ENCODE measurements around the gene CCDC3. TPM values are rescaled to one million over a fixed set of nuclear protein-coding genes. Genes with fewer than 3 reads are reported as not detected.

CCDC3 gene
- polyA plus RNA-seq, 1 of the 3 experiments (the other 2 are of a cell fraction), result 0.02 TPM

- 28% methylated on average over 3 of the region's 4 CpGs for WGBS (ENCODE audit: low lambda C conversion rate)
- Histone ChIP-seq H3K36me3 (replicated peaks in 1 of 2; ENCODE audit: control insufficient read depth in 1 of 2, insufficient read depth in 2 of 2, low read length in 1 of 2) (no peaks in the 10 kb centered on the region), H3F3A (replicated peaks; ENCODE audit: insufficient read depth) (no peaks in the 10 kb centered on the region), H3K27ac (ENCODE audit: low read depth in 2 of 2, low read length in 1 of 2) (no peak overlapping the region), H3K9me2 (no peaks in the 10 kb centered on the region), H2AFZ (ENCODE audit: low read depth) (no peak overlapping the region), H3K9ac (no peak overlapping the region), H3K4me2 (no peak overlapping the region), H3K9me3 (no peaks in the 10 kb centered on the region), H3K4me3 (ENCODE audit: low read depth in 2 of 2, low read length in 1 of 2) (no peak overlapping the region), H4K20me1 (ENCODE audit: insufficient read depth) (no peaks in the 10 kb centered on the region), H3K27me3 (ENCODE audit: insufficient read depth) (no peaks in the 10 kb centered on the region), H3K79me2 (ENCODE audit: insufficient read depth) (no peaks in the 10 kb centered on the region), H3K4me1 (ENCODE audit: control insufficient read depth in 1 of 2, insufficient read depth in 2 of 2, low read depth in 1 of 2, low read length in 1 of 2) (no peaks in the 10 kb centered on the region)
- ChIA-PET POLR2A (no interaction called here), CTCF (no interaction called here)
- TF ChIP-seq IRF3 (IDR thresholded peaks at IDR 0.05; ENCODE audit: low read depth, low read length), result no peak
- no peak for DNase-seq
Measured at GRCh38 chr10:12916587-12916986, 84.9 kb downstream of the CCDC3 start.

GRCh38 chr10:12915637-12916168 lies 85.8 kb downstream of the CCDC3 start:
- H3K4me2 ChIP-seq, result no peak overlapping the region
- POLR2A ChIA-PET, result no interaction called here
- no peaks in the 10 kb centered on the region for H3F3A ChIP-seq (replicated peaks; ENCODE audit: insufficient read depth)
- H2AFZ ChIP-seq (ENCODE audit: low read depth), result no peak overlapping the region
- no peak overlapping the region for H3K27ac ChIP-seq (ENCODE audit: low read depth in 2 of 2, low read length in 1 of 2)
- no peaks in the 10 kb centered on the region for H3K9me3 ChIP-seq
- H3K9ac ChIP-seq, result no peak overlapping the region
- H3K27me3 ChIP-seq (ENCODE audit: insufficient read depth), result no peaks in the 10 kb centered on the region
- H3K4me1 ChIP-seq (ENCODE audit: control insufficient read depth in 1 of 2, insufficient read depth in 2 of 2, low read depth in 1 of 2, low read length in 1 of 2), result no peaks in the 10 kb centered on the region
- TF ChIP-seq IRF3 (IDR thresholded peaks at IDR 0.05; ENCODE audit: low read depth, low read length) (no peak), NRF1 (IDR thresholded peaks at IDR 0.05; ENCODE audit: low read depth, low read length) (no peak), MXI1 (IDR thresholded peaks at IDR 0.05; ENCODE audit: low read depth, low read length) (no peak)
- 73% methylated on average over 2 of the region's 3 CpGs for WGBS (ENCODE audit: low lambda C conversion rate)
- DNase-seq, result no peak
- no peaks in the 10 kb centered on the region for H4K20me1 ChIP-seq (ENCODE audit: insufficient read depth)
- no peaks in the 10 kb centered on the region for H3K9me2 ChIP-seq
- H3K4me3 ChIP-seq (ENCODE audit: low read depth in 2 of 2, low read length in 1 of 2), result no peak overlapping the region
- CTCF ChIA-PET, result no interaction called here
- no peaks in the 10 kb centered on the region for H3K79me2 ChIP-seq (ENCODE audit: insufficient read depth)
- H3K36me3 ChIP-seq (replicated peaks in 1 of 2; ENCODE audit: control insufficient read depth in 1 of 2, insufficient read depth in 2 of 2, low read length in 1 of 2), result no peaks in the 10 kb centered on the region

- ChIA-PET CTCF (interaction anchor here (1.0 to 3.3 kb wide), 3 partner anchors 12 to 207 kb away, joined by 3 to 15 read pairs (median 4); no protein-coding TSS in a partner anchor), POLR2A (no interaction called here)
- Histone ChIP-seq H3K9me3 (no peaks in the 10 kb centered on the region), H3K36me3 (replicated peaks in 1 of 2; ENCODE audit: control insufficient read depth in 1 of 2, insufficient read depth in 2 of 2, low read length in 1 of 2) (no peaks in the 10 kb centered on the region), H3K9ac (no peak overlapping the region), H3K27me3 (ENCODE audit: insufficient read depth) (no peaks in the 10 kb centered on the region), H3K27ac (ENCODE audit: low read depth in 2 of 2, low read length in 1 of 2) (no peak overlapping the region), H3K79me2 (ENCODE audit: insufficient read depth) (no peaks in the 10 kb centered on the region), H3K4me2 (no peak overlapping the region), H2AFZ (ENCODE audit: low read depth) (no peak overlapping the region), H3K4me1 (ENCODE audit: control insufficient read depth in 1 of 2, insufficient read depth in 2 of 2, low read depth in 1 of 2, low read length in 1 of 2) (no peaks in the 10 kb centered on the region), H4K20me1 (ENCODE audit: insufficient read depth) (no peaks in the 10 kb centered on the region), H3K4me3 (ENCODE audit: low read depth in 2 of 2, low read length in 1 of 2) (no peak overlapping the region), H3K9me2 (no peaks in the 10 kb centered on the region), H3F3A (replicated peaks; ENCODE audit: insufficient read depth) (no peaks in the 10 kb centered on the region)
- no peak for DNase-seq
- TF ChIP-seq NFIC (IDR thresholded peaks at IDR 0.05; ENCODE audit: borderline replicate concordance) (no peak), GATA2 (CRISPR knock-in tag; IDR thresholded peaks at IDR 0.05) (no peak), CTCF (IDR thresholded peaks at IDR 0.05) (no peak), GABPA (IDR thresholded peaks at IDR 0.05; ENCODE audit: low read depth) (no peak), RFX5 (IDR thresholded peaks at IDR 0.05; ENCODE audit: low read length) (no peak), SIN3A (IDR thresholded peaks at IDR 0.05; ENCODE audit: borderline replicate concordance, low read depth, low read length) (no peak)
- 54% methylated on average over 2 of the region's 2 CpGs for WGBS (ENCODE audit: low lambda C conversion rate)
Measured at GRCh38 chr10:12914111-12914510, 87.4 kb downstream of the CCDC3 start.

Measured in SK-N-SH (cell line).